Measurements from ENCODE around the gene CFAP251. TPM values are rescaled to one million over a fixed set of nuclear protein-coding genes. Genes with fewer than 3 reads are reported as not detected.

The CFAP251 gene
- total RNA-seq, 2 experiments from 2014 or later = 4.1 to 4.7 TPM

- CTCF ChIA-PET (ENCODE audit: unreplicated experiment) = interaction anchor here (0.8 to 0.9 kb wide), 3 partner anchors 72 to 122 kb away, joined by 3 read pairs; no protein-coding TSS in a partner anchor
Observed at GRCh38 chr12:121916719-121917118, 1.7 kb upstream of the CFAP251 start.

GRCh38 chr12:121918679-121919038, 267 bp downstream of the CFAP251 start:
- POLR2A ChIA-PET = interaction anchor here (1.2 to 2.3 kb wide), 3 partner anchors 84 to 109 kb away, joined by 5 to 11 read pairs (median 6); no protein-coding TSS in a partner anchor
- no peaks in the 10 kb centered on the region for H4K20me1 ChIP-seq (ENCODE audit: insufficient read depth, low read length)
- peak; percentile 63 for DNase-seq (ENCODE audit: low spot score)
- H3K9me2 ChIP-seq (ENCODE audit: insufficient read depth, low read length) = no peaks in the 10 kb centered on the region
- intact Hi-C loops (cut with micrococcal nuclease; ENCODE audit: unreplicated experiment) = loop anchor here (1.0 to 5.0 kb wide), 5 partner anchors 62 to 274 kb away; no protein-coding TSS in a partner anchor
- H3K4me2 ChIP-seq (ENCODE audit: low read length) = peak overlapping the region; percentile 81
- H2AFZ ChIP-seq (ENCODE audit: low read length) = no peak overlapping the region
- no TSS peak for BruUV-seq (replicated peaks)
- CTCF ChIA-PET (ENCODE audit: unreplicated experiment) = interaction anchor here (0.5 to 1.2 kb wide), 5 partner anchors 60 to 273 kb away, joined by 3 to 5 read pairs (median 3); no protein-coding TSS in a partner anchor
- H3K36me3 ChIP-seq (ENCODE audit: insufficient read depth, low read length) = peaks cover 44% of the 10 kb centered on the region
- peak overlapping the region; percentile 69 for H3K4me3 ChIP-seq (ENCODE audit: low read depth, low read length, poor library complexity, severe bottlenecking)
- no peaks in the 10 kb centered on the region for H3K9me3 ChIP-seq (ENCODE audit: low read length)
- peaks cover 6% of the 10 kb centered on the region; the same call in 1 of the 2 replicates for H3K79me2 ChIP-seq (ENCODE audit: insufficient read depth, low read depth, low read length)
- H3K27ac ChIP-seq (ENCODE audit: low read depth, low read length, poor library complexity, severe bottlenecking) = peak overlapping the region; percentile 45
- TF ChIP-seq CTCF (conservative IDR thresholded peaks at IDR 0.05; ENCODE audit: low read length) = peak; percentile 53; the same call in 1 of the 2 replicates
- no peak for TF ChIP-seq EZH2phosphoT487 (IDR thresholded peaks at IDR 0.05; ENCODE audit: borderline replicate concordance, low read depth, low read length)
- H3K4me1 ChIP-seq (ENCODE audit: insufficient read depth, low read length, poor library complexity, severe bottlenecking) = peaks cover 37% of the 10 kb centered on the region

More at GRCh38 chr12:121916719-121917118, 1.7 kb upstream of the CFAP251 start:
- Histone ChIP-seq H3K9me3 (ENCODE audit: low read length) (no peaks in the 10 kb centered on the region), H3K36me3 (ENCODE audit: insufficient read depth, low read length) (peaks cover 60% of the 10 kb centered on the region), H3K79me2 (ENCODE audit: insufficient read depth, low read depth, low read length) (peaks cover 6% of the 10 kb centered on the region; the same call in 1 of the 2 replicates), H3K4me2 (ENCODE audit: low read length) (peak overlapping the region; percentile 81), H3K9me2 (ENCODE audit: insufficient read depth, low read length) (no peaks in the 10 kb centered on the region), H3K4me3 (ENCODE audit: low read depth, low read length, poor library complexity, severe bottlenecking) (no peak overlapping the region), H3K27ac (ENCODE audit: low read depth, low read length, poor library complexity, severe bottlenecking) (peak overlapping the region; percentile 31), H2AFZ (ENCODE audit: low read length) (no peak overlapping the region), H3K4me1 (ENCODE audit: insufficient read depth, low read length, poor library complexity, severe bottlenecking) (peaks cover 37% of the 10 kb centered on the region), H4K20me1 (ENCODE audit: insufficient read depth, low read length) (no peaks in the 10 kb centered on the region)
- intact Hi-C loops (cut with micrococcal nuclease; ENCODE audit: unreplicated experiment) = loop anchor here (1.0 to 5.0 kb wide), 2 partner anchors 138 to 276 kb away; no protein-coding TSS in a partner anchor
- TF ChIP-seq EZH2phosphoT487 (IDR thresholded peaks at IDR 0.05; ENCODE audit: borderline replicate concordance, low read depth, low read length) = no peak
- peak; percentile 81 for TF ChIP-seq CTCF (conservative IDR thresholded peaks at IDR 0.05; ENCODE audit: low read length)
- no TSS peak for BruUV-seq (replicated peaks)
- DNase-seq (ENCODE audit: low spot score) = peak; percentile 72
- POLR2A ChIA-PET = interaction anchor here (0.5 to 1.2 kb wide), 4 partner anchors 38 to 90 kb away, joined by 3 to 5 read pairs (median 4); no protein-coding TSS in a partner anchor

GRCh38 chr12:121921066-121921465, 2.7 kb downstream of the CFAP251 start:
- H4K20me1 ChIP-seq (ENCODE audit: insufficient read depth, low read length) = no peaks in the 10 kb centered on the region
- peaks cover 6% of the 10 kb centered on the region; the same call in 1 of the 2 replicates for H3K79me2 ChIP-seq (ENCODE audit: insufficient read depth, low read depth, low read length)
- peaks cover 22% of the 10 kb centered on the region for H3K36me3 ChIP-seq (ENCODE audit: insufficient read depth, low read length)
- H3K4me1 ChIP-seq (ENCODE audit: insufficient read depth, low read length, poor library complexity, severe bottlenecking) = peaks cover 36% of the 10 kb centered on the region
- H3K4me2 ChIP-seq (ENCODE audit: low read length) = no peak overlapping the region
- H3K27ac ChIP-seq (ENCODE audit: low read depth, low read length, poor library complexity, severe bottlenecking) = no peak overlapping the region
- H3K9me2 ChIP-seq (ENCODE audit: insufficient read depth, low read length) = no peaks in the 10 kb centered on the region
- BruUV-seq (replicated peaks) = no TSS peak
- no peak for DNase-seq (ENCODE audit: low spot score)
- intact Hi-C loops (cut with micrococcal nuclease; ENCODE audit: unreplicated experiment) = no loop called here
- TF ChIP-seq CTCF (conservative IDR thresholded peaks at IDR 0.05; ENCODE audit: low read length) (no peak), EZH2phosphoT487 (IDR thresholded peaks at IDR 0.05; ENCODE audit: borderline replicate concordance, low read depth, low read length) (no peak)
- H3K9me3 ChIP-seq (ENCODE audit: low read length) = no peaks in the 10 kb centered on the region
- POLR2A ChIA-PET = interaction anchor here (0.6 kb wide), 1 partner anchor 186 kb away, joined by 5 read pairs; no protein-coding TSS in a partner anchor
- CTCF ChIA-PET (ENCODE audit: unreplicated experiment) = no interaction called here
- no peak overlapping the region for H3K4me3 ChIP-seq (ENCODE audit: low read depth, low read length, poor library complexity, severe bottlenecking)
- no peak overlapping the region for H2AFZ ChIP-seq (ENCODE audit: low read length)
